ENCODE measurements around the gene ABHD6.
"Not testable (repeated sequence)": the region's sequence is repeated elsewhere in the genome, so short reads cannot be mapped to it uniquely, and the experiment has no call there.

Gene ABHD6

GRCh38 chr3:58243976-58244585, 6.5 kb downstream of the ABHD6 start:
- DNase-seq: no peak

- DNase-seq: no peak
Observed at GRCh38 chr3:58246148-58247047, 8.8 kb downstream of the ABHD6 start.

GRCh38 chr3:58249358-58250092, 11.9 kb downstream of the ABHD6 start:
- no peak for DNase-seq

GRCh38 chr3:58250093-58250707, 12.6 kb downstream of the ABHD6 start:
- no peak for DNase-seq

GRCh38 chr3:58251631-58252035, 14.0 kb downstream of the ABHD6 start:
- DNase-seq: no peak

- DNase-seq: no peak
Observed at GRCh38 chr3:58254144-58254543, 16.6 kb downstream of the ABHD6 start.

- DNase-seq: no peak
Observed at GRCh38 chr3:58256061-58256460, 18.5 kb downstream of the ABHD6 start.

GRCh38 chr3:58256511-58256910, 18.9 kb downstream of the ABHD6 start:
- no peak for DNase-seq

- DNase-seq: no peak
Observed at GRCh38 chr3:58258392-58259055, 20.9 kb downstream of the ABHD6 start.

- DNase-seq: peak; percentile 41 to 60
Observed at GRCh38 chr3:58260261-58260731, 22.7 kb downstream of the ABHD6 start.

- peak in 1 of 2 donors; percentile 60 for DNase-seq
Observed at GRCh38 chr3:58260733-58261132, 23.1 kb downstream of the ABHD6 start.

GRCh38 chr3:58261954-58262666, 24.5 kb downstream of the ABHD6 start:
- DNase-seq: no peak

- no peak for DNase-seq
Observed at GRCh38 chr3:58266577-58266976, 29.0 kb downstream of the ABHD6 start.

GRCh38 chr3:58267543-58267942, 30.0 kb downstream of the ABHD6 start:
- DNase-seq: not testable (repeated sequence)

- no peak for DNase-seq
Observed at GRCh38 chr3:58269356-58269755, 31.8 kb downstream of the ABHD6 start.

GRCh38 chr3:58270485-58270884, 32.9 kb downstream of the ABHD6 start:
- no peak for DNase-seq

- DNase-seq: peak in 1 of 2 donors; percentile 77
Observed at GRCh38 chr3:58271901-58272501, 34.4 kb downstream of the ABHD6 start.

GRCh38 chr3:58272891-58273290, 35.3 kb downstream of the ABHD6 start:
- no peak for DNase-seq

- DNase-seq: not testable (repeated sequence)
Observed at GRCh38 chr3:58273362-58273761, 35.8 kb downstream of the ABHD6 start.

- DNase-seq: no peak
Observed at GRCh38 chr3:58274027-58274614, 36.5 kb downstream of the ABHD6 start.

GRCh38 chr3:58281069-58281468, 43.5 kb downstream of the ABHD6 start:
- no peak for DNase-seq
